Stimulated activated CD8-positive, alpha-beta memory T cell treated with anti-CD3 and anti-CD28 coated beads, Interleukin-15, amount 100 ng/mL, for 4 hours (primary cell): ENCODE measurements around the gene RNF220.
"Not testable (repeated sequence)": the region's sequence is repeated elsewhere in the genome, so short reads cannot be mapped to it uniquely, and the experiment has no call there.

Experiments used
- DNase-seq, 2 donors: peaks; one replicate each; pipeline ENCODE4 v3.0.0-alpha.2; 2020; ENCODE audit warnings: low read depth in 2 of 2

RNF220 gene

GRCh38 chr1:44653107-44653964, 248.3 kb downstream of the RNF220 start:
- DNase-seq, result no peak

GRCh38 chr1:44654621-44655187, 249.6 kb downstream of the RNF220 start:
- no peak for DNase-seq

- DNase-seq, result no peak
Observed at GRCh38 chr1:44655609-44656008, 250.6 kb downstream of the RNF220 start.

GRCh38 chr1:44659566-44659965, 254.5 kb downstream of the RNF220 start:
- DNase-seq, result no peak

GRCh38 chr1:44660176-44660575, 255.1 kb downstream of the RNF220 start:
- no peak for DNase-seq

GRCh38 chr1:44661781-44662682, 257.0 kb downstream of the RNF220 start:
- no peak for DNase-seq

- DNase-seq, result no peak
Observed at GRCh38 chr1:44662683-44663030, 257.6 kb downstream of the RNF220 start.

GRCh38 chr1:44663417-44663816, 258.4 kb downstream of the RNF220 start:
- DNase-seq, result no peak

GRCh38 chr1:44664730-44665370, 259.8 kb downstream of the RNF220 start:
- DNase-seq, result peak in 1 of 2 donors; percentile 20

- not testable (repeated sequence) for DNase-seq
Observed at GRCh38 chr1:44666719-44667118, 261.7 kb downstream of the RNF220 start.

GRCh38 chr1:44670751-44671640, 265.9 kb downstream of the RNF220 start:
- DNase-seq, result no peak

- no peak for DNase-seq
Observed at GRCh38 chr1:44672254-44672955, 267.4 kb downstream of the RNF220 start.

- no peak for DNase-seq
Observed at GRCh38 chr1:44672961-44673674, 268.1 kb downstream of the RNF220 start.

- DNase-seq, result no peak
Observed at GRCh38 chr1:44673675-44674112, 268.6 kb downstream of the RNF220 start.

GRCh38 chr1:44674113-44675000, 269.3 kb downstream of the RNF220 start, which contains the start of the genes ARMH1 and TMEM53:
Gene ARMH1, plus strand, starts transcription at chr1:44674714. Its CDS starts 14,984 bp downstream, at chr1:44689698.
Gene TMEM53, minus strand, starts transcription at chr1:44674481. Its CDS starts 90 bp downstream, at chr1:44674391.
- peak; percentile 91 to 92 for DNase-seq

- DNase-seq, result no peak
Observed at GRCh38 chr1:44675186-44675585, 270.1 kb downstream of the RNF220 start.

GRCh38 chr1:44676484-44677200, 271.6 kb downstream of the RNF220 start:
- DNase-seq, result no peak
